Measurements from ENCODE around the gene C1orf167. TPM values are rescaled to one million over a fixed set of nuclear protein-coding genes. Genes with fewer than 3 reads are reported as not detected.

C1orf167 gene
- total and polyA plus RNA-seq, 2 of the 8 experiments (the other 6 are each of a cell fraction or from before 2014, with no cell fraction given): 0.70 to 1.3 TPM

- Histone ChIP-seq H3K79me2 (ENCODE audit: control insufficient read depth in 1 of 2, insufficient read depth in 2 of 2, low read length in 2 of 2) (no peaks in the 10 kb centered on the region), H4K8ac (ENCODE audit: extremely low read depth, insufficient read depth, low read length) (no peak overlapping the region), H3K27ac (ENCODE audit: low read depth, low read length) (no peak overlapping the region), H3K56ac (replicated peaks; ENCODE audit: insufficient read length, low read depth, low read length) (no peak overlapping the region), H4K5ac (ENCODE audit: insufficient read length, low read depth, low read length) (no peak overlapping the region), H3K23ac (ENCODE audit: insufficient read length) (no peak overlapping the region), H2BK20ac (ENCODE audit: low read length) (no peak overlapping the region), H3K27me3 (replicated peaks in 1 of 4; ENCODE audit: control insufficient read depth in 3 of 4, extremely low read depth in 1 of 4, insufficient read depth in 3 of 4, low read length in 3 of 4) (no peaks in the 10 kb centered on the region), H2BK5ac (ENCODE audit: low read depth, low read length) (no peak overlapping the region), H3K79me1 (ENCODE audit: low read depth, low read length) (no peaks in the 10 kb centered on the region; the same call in 1 of the 2 replicates), H3K14ac (ENCODE audit: insufficient read length) (no peak overlapping the region), H3K9me3 (ENCODE audit: insufficient read depth in 2 of 2, low read depth in 1 of 2, low read length in 1 of 2) (no peaks in the 10 kb centered on the region), H3K36me3 (ENCODE audit: control insufficient read depth in 2 of 4, insufficient read depth in 4 of 4, low read length in 3 of 4) (peaks cover 9 to 21% (median 11%) of the 10 kb centered on the region in 4 experiments; a peak in 5 of 8 replicates), H2BK12ac (ENCODE audit: low read depth, low read length) (no peak overlapping the region), H3K18ac (ENCODE audit: extremely low read depth, low read length) (no peak overlapping the region), H3K4me1 (replicated peaks in 1 of 4; ENCODE audit: control insufficient read depth in 3 of 4, insufficient read depth in 4 of 4, low read length in 3 of 4) (peaks cover 3 to 14% (median 13%) of the 10 kb centered on the region in 4 experiments), H2AFZ (ENCODE audit: low read length) (no peak overlapping the region), H3K9ac (replicated peaks in 1 of 4; ENCODE audit: extremely low read depth in 1 of 4, low read depth in 3 of 4, low read length in 3 of 4) (no peak overlapping the region), H4K20me1 (replicated peaks in 1 of 2; ENCODE audit: control insufficient read depth in 1 of 2, insufficient read depth in 2 of 2, low read length in 2 of 2) (peaks cover 0 to 5% of the 10 kb centered on the region in 2 experiments), H2AK5ac (ENCODE audit: low read depth, low read length) (no peak overlapping the region), H3K4me3 (ENCODE audit: extremely low read depth in 1 of 4, insufficient read depth in 2 of 4, low read depth in 3 of 4, low read length in 4 of 4) (no peak overlapping the region), H3K4me2 (ENCODE audit: insufficient read depth in 1 of 2, low read depth in 2 of 2, low read length in 2 of 2) (no peak overlapping the region), H3K4ac (replicated peaks; ENCODE audit: insufficient read length, low read depth, low read length) (no peak overlapping the region), H3K23me2 (ENCODE audit: low read depth, low read length) (no peaks in the 10 kb centered on the region), H2BK120ac (replicated peaks; ENCODE audit: low read depth, low read length) (no peak overlapping the region), H2BK15ac (ENCODE audit: low read length) (no peak overlapping the region), H4K91ac (replicated peaks; ENCODE audit: insufficient read length, low read length) (no peak overlapping the region)
- 91% methylated on average over 11 of the region's 11 CpGs; no CpG with 5 or more reads in 1 of the 2 experiments for WGBS, 2 experiments (ENCODE audit: extremely low coverage in 1 of 2, insufficient coverage in 1 of 2, insufficient read length in 1 of 2, insufficient replicate concordance in 2 of 2, low coverage in 1 of 2, low lambda C conversion rate in 2 of 2, missing lambda C conversion rate in 1 of 2)
- TF ChIP-seq RFX5 (IDR thresholded peaks at IDR 0.05; ENCODE audit: borderline replicate concordance, low read depth, low read length) (no peak), BCL11A (IDR thresholded peaks at IDR 0.05; ENCODE audit: low read depth in 2 of 2, low read length in 2 of 2) (no peak), ATF3 (IDR thresholded peaks at IDR 0.05; ENCODE audit: insufficient read depth, low read depth, low read length) (no peak), ZNF274 (IDR thresholded peaks at IDR 0.05; ENCODE audit: borderline replicate concordance, extremely low read depth, low read length) (no peak), SP2 (IDR thresholded peaks at IDR 0.05; ENCODE audit: low read length) (no peak), CTBP2 (IDR thresholded peaks at IDR 0.05; ENCODE audit: borderline replicate concordance, insufficient read depth, insufficient read length, low read length) (no peak), YY1 (IDR thresholded peaks at IDR 0.05; ENCODE audit: low read depth, low read length) (no peak), CBX8 (IDR thresholded peaks at IDR 0.05; ENCODE audit: borderline replicate concordance, low read depth, low read length) (no peak)
- FAIRE-seq (no peak), DNase-seq (ENCODE audit: low read depth in 1 of 2, low spot score in 2 of 2) (no peak)
- POLR2A ChIA-PET (ENCODE audit: partially characterized antibody): interaction anchor here (1.7 to 2.0 kb wide), 2 partner anchors 39 to 101 kb away, joined by 4 to 6 read pairs; partner anchors contain the start of gene DRAXIN
- CTCF ChIA-PET (ENCODE audit: partially characterized antibody): interaction anchor here (0.6 to 1.1 kb wide), 3 partner anchors 11 to 175 kb away, joined by 3 read pairs; no protein-coding TSS in a partner anchor
These were observed 30.1 kb downstream of the C1orf167 start for GRCh38 chr1:11792106-11792505.
